Body of pancreas (tissue), 4 donors: ENCODE measurements around the gene PACRG. TPM values are rescaled to one million over a fixed set of nuclear protein-coding genes. Genes with fewer than 3 reads are reported as not detected.

Source experiments
- ATAC-seq: fragments of 150-250 bp; one replicate; pipeline ENCODE4 v1.9.1; 2016
- DNase-seq, 4 donors: peaks; one replicate each; pipeline ENCODE4 v3.0.0-alpha.2; 2019
- H3K27ac ChIP-seq, 4 donors: fragments of 200-600 bp; sonication (generic); 1 replicate in 3 of 4; 2 replicates in 1 of 4; pipeline versions ENCODE4 v1.5.1 to v1.6.1; 2016 to 2019; ENCODE audit warnings: mild to moderate bottlenecking in 1 of 4, mixed read lengths in 1 of 4, moderate library complexity in 1 of 4
- H3K27me3 ChIP-seq, 2 donors: fragments of 200-600 bp; sonication (generic); one replicate each; pipeline ENCODE4 v1.6.0; 2016; ENCODE audit warnings: mild to moderate bottlenecking in 1 of 2
- H3K36me3 ChIP-seq, 2 donors: fragments of 200-600 bp; sonication (generic); replicated peaks in 1 of 2; 2 replicates each; pipeline ENCODE4 v1.5.1; 2016; ENCODE audit warnings: low read depth in 2 of 2; ENCODE audit not compliant: insufficient read depth in 1 of 2
- H3K4me1 ChIP-seq: fragments of 200-600 bp; sonication (generic); one replicate; pipeline ENCODE4 v1.6.0; 2016
- H3K4me3 ChIP-seq, 2 donors: fragments of 200-600 bp; sonication (generic); 1 replicate in 1 of 2; 2 replicates in 1 of 2; pipeline ENCODE4 v1.5.1; 2016 to 2019
- H3K9me3 ChIP-seq, 3 donors: fragments of 200-600 bp; sonication (generic); 1 replicate in 2 of 3; 2 replicates in 1 of 3; pipeline ENCODE4 v1.5.1; 2016
- CTCF ChIP-seq, 7 experiments: fragments of 450-650 bp in 4 of 7; fragments of 200-600 bp in 3 of 7; sonication (generic) in 3 of 7; IDR thresholded peaks; one replicate each; pipeline ENCODE4 v1.5.1; 2016 to 2019; ENCODE audit warnings: antibody characterized with exemption in 7 of 7
- POLR2A ChIP-seq, 3 donors: fragments of 450-650 bp; IDR thresholded peaks; one replicate each; pipeline ENCODE4 v1.6.1; 2016; ENCODE audit warnings: antibody characterized with exemption in 3 of 3, mild to moderate bottlenecking in 2 of 3
- WGBS, 2 donors: methylation state at CpG; one replicate each; pipeline ENCODE4 v1.1.5; 2017; 5-methylcytosine and 5-hydroxymethylcytosine counted together
- intact Hi-C: fragments of 100-400 bp; cut with DNase I; formaldehyde crosslinking; loops from one replicate; pipeline ENCODE4 v1.15.1; 2023
- total RNA-seq, 2 donors: library from RNA; depleted of rRNA; stranded (reverse); fragments of >200 nt; gene quantifications; one replicate each; pipeline ENCODE4 v1.1.0, GENCODE V29; 2016

PACRG gene
- total RNA-seq, 2 donors from 2014 or later: 7.8 to 10.9 TPM

- Histone ChIP-seq H3K36me3 (no peaks in the 10 kb centered on the region), H3K27ac (no peak overlapping the region), H3K9me3 (no peaks in the 10 kb centered on the region), H3K4me1 (peaks cover 7% of the 10 kb centered on the region), H3K27me3 (no peaks in the 10 kb centered on the region), H3K4me3 (no peak overlapping the region)
- intact Hi-C loops: no loop called here
- DNase-seq: no peak
- TF ChIP-seq CTCF (IDR thresholded peaks at IDR 0.05): no peak
- no peak for TF ChIP-seq POLR2A (IDR thresholded peaks at IDR 0.05)
- ATAC-seq: no peak
- WGBS, 2 donors: 63 to 68% methylated on average over 4 of the region's 4 CpGs
These were observed 458.0 kb downstream of the PACRG start for GRCh38 chr6:163185744-163186143.

GRCh38 chr6:163186527-163186926, 458.8 kb downstream of the PACRG start:
- DNase-seq (no peak), ATAC-seq (no peak)
- no peak for TF ChIP-seq POLR2A (IDR thresholded peaks at IDR 0.05)
- no peak for TF ChIP-seq CTCF (IDR thresholded peaks at IDR 0.05)
- H3K4me1 ChIP-seq: no peaks in the 10 kb centered on the region
- intact Hi-C loops: no loop called here
- no peaks in the 10 kb centered on the region for H3K36me3 ChIP-seq
- no peaks in the 10 kb centered on the region for H3K9me3 ChIP-seq
- H3K4me3 ChIP-seq: no peak overlapping the region
- WGBS, 2 donors: 89 to 93% methylated on average over 14 of the region's 14 CpGs
- H3K27ac ChIP-seq: no peak overlapping the region
- H3K27me3 ChIP-seq: no peaks in the 10 kb centered on the region

GRCh38 chr6:163187201-163187600, 459.4 kb downstream of the PACRG start:
- no peak for DNase-seq
- WGBS, 2 donors: 89 to 94% methylated on average over 17 of the region's 17 CpGs

GRCh38 chr6:163187606-163188005, 459.8 kb downstream of the PACRG start:
- DNase-seq (no peak), ATAC-seq (no peak)
- intact Hi-C loops: no loop called here

More at GRCh38 chr6:163187201-163187600, 459.4 kb downstream of the PACRG start:
- Histone ChIP-seq H3K4me3 (no peak overlapping the region), H3K4me1 (no peaks in the 10 kb centered on the region), H3K27me3 (no peaks in the 10 kb centered on the region), H3K36me3 (no peaks in the 10 kb centered on the region), H3K9me3 (no peaks in the 10 kb centered on the region), H3K27ac (no peak overlapping the region)
- TF ChIP-seq POLR2A (IDR thresholded peaks at IDR 0.05) (no peak), CTCF (IDR thresholded peaks at IDR 0.05) (no peak)
- no peak for ATAC-seq
- intact Hi-C loops: no loop called here

More at GRCh38 chr6:163187606-163188005, 459.8 kb downstream of the PACRG start:
- Histone ChIP-seq H3K4me1 (no peaks in the 10 kb centered on the region), H3K27me3 (no peaks in the 10 kb centered on the region), H3K36me3 (no peaks in the 10 kb centered on the region), H3K9me3 (no peaks in the 10 kb centered on the region), H3K27ac (no peak overlapping the region), H3K4me3 (no peak overlapping the region)
- WGBS, 2 donors: 92 to 94% methylated on average over 11 of the region's 11 CpGs
- no peak for TF ChIP-seq CTCF (IDR thresholded peaks at IDR 0.05)
- TF ChIP-seq POLR2A (IDR thresholded peaks at IDR 0.05): no peak
